ENCODE measurements around the gene CCDC80. TPM values are rescaled to one million over a fixed set of nuclear protein-coding genes. Genes with fewer than 3 reads are reported as not detected.

The CCDC80 gene
- total and polyA plus RNA-seq, 9 of the 15 experiments (the other 6 are each of a cell fraction or from before 2014, with no cell fraction given) = 0.17 to 2.0 (median 1.1) TPM

- H3K79me2 ChIP-seq (ENCODE audit: control insufficient read depth, insufficient read depth, low read length) = no peaks in the 10 kb centered on the region
- TF ChIP-seq REST (IDR thresholded peaks at IDR 0.05; ENCODE audit: borderline replicate concordance) = peak; percentile 85
- TF ChIP-seq REST (CRISPR knock-in tag; IDR thresholded peaks at IDR 0.05; ENCODE audit: low read depth) = no peak
- TF ChIP-seq RAD21 (CRISPR knock-in tag; conservative IDR thresholded peaks at IDR 0.05 in 1 of 2, IDR thresholded peaks at IDR 0.05 in 1 of 2) = peak; percentile 84 to 86
- TF ChIP-seq CTCF (IDR thresholded peaks at IDR 0.05 in 2 of 3, conservative IDR thresholded peaks at IDR 0.05 in 1 of 3; ENCODE audit: insufficient read depth in 2 of 3, low read depth in 1 of 3, low read length in 3 of 3) = peak; percentile 79 to 84 (median 83)
- TF ChIP-seq EP400 (IDR thresholded peaks at IDR 0.05) = 0 out of 2 replicates have a peak, but pooled peaks have one; percentile 12
- 0 out of 2 replicates have a peak, but pooled peaks have one; percentile 8 for TF ChIP-seq NCOR1 (IDR thresholded peaks at IDR 0.05)
- TF ChIP-seq YY1 (IDR thresholded peaks at IDR 0.05; ENCODE audit: borderline replicate concordance in 1 of 3, control insufficient read depth in 1 of 3, extremely low read depth in 1 of 3, insufficient read depth in 3 of 3, insufficient read length in 1 of 3, insufficient replicate concordance in 2 of 3, low read depth in 1 of 3, low read length in 2 of 3) = peak in 1 of 3 experiments; percentile 27
- peak; percentile 11 for TF ChIP-seq MEIS2 (IDR thresholded peaks at IDR 0.05; ENCODE audit: partially characterized antibody)
Observed at GRCh38 chr3:112642912-112643506, 2.1 kb upstream of the CCDC80 start.

More at GRCh38 chr3:112642912-112643506, 2.1 kb upstream of the CCDC80 start:
- H3K9me3 ChIP-seq (replicated peaks; ENCODE audit: control insufficient read depth, insufficient read depth, low read depth, low read length) = no peaks in the 10 kb centered on the region
- H3K27me3 ChIP-seq (ENCODE audit: control insufficient read depth in 2 of 2, insufficient read depth in 2 of 2, low read length in 2 of 2) = peaks cover 0 to 7% of the 10 kb centered on the region in 2 experiments; a peak in 2 of 5 replicates
- BruUV-seq (replicated peaks) = no TSS peak
- H4K20me1 ChIP-seq (replicated peaks; ENCODE audit: control insufficient read depth, insufficient read depth, low read length) = no peaks in the 10 kb centered on the region
- ChIA-PET POLR2A (interaction anchor here (0.6 to 1.3 kb wide), 2 partner anchors 8 to 350 kb away, joined by 3 to 4 read pairs; no protein-coding TSS in a partner anchor), CTCF (ENCODE audit: low intra/inter-chr PET ratio) (interaction anchor here (0.7 to 2.2 kb wide), 4 partner anchors 61 to 336 kb away, joined by 3 to 9 read pairs (median 4); no protein-coding TSS in a partner anchor)
- intact Hi-C loops (cut with micrococcal nuclease) (loop anchor here (1.0 to 10.0 kb wide), 6 partner anchors 52 to 644 kb away; no protein-coding TSS in a partner anchor), in situ Hi-C loops (cut with MboI) (loop anchor here (10.0 to 25.0 kb wide), 3 partner anchors 92 to 619 kb away; no protein-coding TSS in a partner anchor)
- no peak overlapping the region for H3K4me3 ChIP-seq
- no peak overlapping the region; a peak in 1 of 4 replicates for H3K9ac ChIP-seq (ENCODE audit: insufficient read depth in 1 of 2, low read depth in 2 of 2, low read length in 2 of 2)
- H3K27ac ChIP-seq (ENCODE audit: extremely low read depth, low read depth, low read length) = no peak overlapping the region
- peak; percentile 98 for ATAC-seq
- peak overlapping the region; percentile 81 for H2AFZ ChIP-seq (ENCODE audit: low read depth, low read length)
- DNase-seq (ENCODE audit: extremely low read depth in 1 of 4, low spot score in 3 of 4) = peak; percentile 58 to 87 (median 70)
- H3K4me1 ChIP-seq (replicated peaks in 1 of 2; ENCODE audit: control insufficient read depth in 2 of 2, insufficient read depth in 2 of 2, low read length in 2 of 2) = peaks cover 0 to 9% of the 10 kb centered on the region in 2 experiments; a peak in 3 of 5 replicates
- H3K9me1 ChIP-seq (ENCODE audit: control insufficient read depth, insufficient read depth, low read length) = no peaks in the 10 kb centered on the region
- H3K36me3 ChIP-seq (ENCODE audit: control insufficient read depth, insufficient read depth, low read length) = no peaks in the 10 kb centered on the region
- 9% methylated on average over 10 of the region's 10 CpGs for WGBS (ENCODE audit: insufficient coverage, low coverage, missing lambda C conversion rate)
- FAIRE-seq = peak; percentile 86
- no peak overlapping the region; the same call in 1 of the 2 replicates for H3K4me2 ChIP-seq (ENCODE audit: insufficient read depth, low read length)

All from K562 (cell line).